ENCODE data around the gene CSF2.

CSF2 gene

GRCh38 chr5:132063090-132063911 is 10.3 kb upstream of the CSF2 start:
- H3K27ac ChIP-seq (replicated peaks) = no peak overlapping the region
- TF ChIP-seq, protein P1, sequence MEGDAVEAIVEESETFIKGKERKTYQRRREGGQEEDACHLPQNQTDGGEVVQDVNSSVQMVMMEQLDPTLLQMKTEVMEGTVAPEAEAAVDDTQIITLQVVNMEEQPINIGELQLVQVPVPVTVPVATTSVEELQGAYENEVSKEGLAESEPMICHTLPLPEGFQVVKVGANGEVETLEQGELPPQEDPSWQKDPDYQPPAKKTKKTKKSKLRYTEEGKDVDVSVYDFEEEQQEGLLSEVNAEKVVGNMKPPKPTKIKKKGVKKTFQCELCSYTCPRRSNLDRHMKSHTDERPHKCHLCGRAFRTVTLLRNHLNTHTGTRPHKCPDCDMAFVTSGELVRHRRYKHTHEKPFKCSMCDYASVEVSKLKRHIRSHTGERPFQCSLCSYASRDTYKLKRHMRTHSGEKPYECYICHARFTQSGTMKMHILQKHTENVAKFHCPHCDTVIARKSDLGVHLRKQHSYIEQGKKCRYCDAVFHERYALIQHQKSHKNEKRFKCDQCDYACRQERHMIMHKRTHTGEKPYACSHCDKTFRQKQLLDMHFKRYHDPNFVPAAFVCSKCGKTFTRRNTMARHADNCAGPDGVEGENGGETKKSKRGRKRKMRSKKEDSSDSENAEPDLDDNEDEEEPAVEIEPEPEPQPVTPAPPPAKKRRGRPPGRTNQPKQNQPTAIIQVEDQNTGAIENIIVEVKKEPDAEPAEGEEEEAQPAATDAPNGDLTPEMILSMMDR (IDR thresholded peaks at IDR 0.05; ENCODE audit: insufficient read depth, low read length) = peak; percentile 65
- no peak for TF ChIP-seq POLR2AphosphoS5 (IDR thresholded peaks at IDR 0.05; ENCODE audit: low read depth)
- no peaks in the 10 kb centered on the region for H3K27me3 ChIP-seq (ENCODE audit: insufficient read depth, poor library complexity, severe bottlenecking)
- DNase-seq (ENCODE audit: low read depth in 1 of 2, low spot score in 1 of 2) = peak; percentile 28 to 54
- H3K4me3 ChIP-seq (replicated peaks; ENCODE audit: insufficient read depth, low read length) = no peak overlapping the region

DNA sequence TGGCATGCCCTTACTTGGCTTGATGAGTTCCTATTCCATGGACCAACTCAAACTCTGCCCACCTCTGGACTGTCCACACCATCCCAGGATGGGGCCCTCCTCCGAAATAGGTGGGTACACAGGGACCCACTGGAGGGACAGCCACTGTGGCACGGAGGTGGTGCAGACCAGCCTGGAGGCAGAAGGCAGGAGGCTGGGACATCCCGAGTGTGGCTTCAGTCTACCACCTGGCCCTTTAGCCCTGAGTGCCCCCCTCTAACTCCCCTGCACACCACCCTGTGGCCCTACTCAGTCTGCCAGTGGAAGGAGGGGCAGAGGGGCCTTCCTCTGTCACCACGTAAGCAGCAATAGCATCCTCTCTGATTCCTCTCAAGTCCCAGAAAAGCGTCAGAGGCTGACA is 9.4 kb upstream of the CSF2 start:
- no peak for DNase-seq (ENCODE audit: low read depth in 1 of 2, low spot score in 1 of 2)
- no peak overlapping the region for H3K4me3 ChIP-seq (replicated peaks; ENCODE audit: insufficient read depth, low read length)
- H3K27me3 ChIP-seq (ENCODE audit: insufficient read depth, poor library complexity, severe bottlenecking) = no peaks in the 10 kb centered on the region
- H3K27ac ChIP-seq (replicated peaks) = no peak overlapping the region
- TF ChIP-seq REST (IDR thresholded peaks at IDR 0.05; ENCODE audit: insufficient replicate concordance, low read depth) (no peak), SPI1 (IDR thresholded peaks at IDR 0.05; ENCODE audit: borderline replicate concordance, low read depth) (no peak), POLR2AphosphoS5 (IDR thresholded peaks at IDR 0.05; ENCODE audit: low read depth) (no peak), GABPA (IDR thresholded peaks at IDR 0.05; ENCODE audit: low read depth) (no peak)
- TF ChIP-seq, protein P1 (IDR thresholded peaks at IDR 0.05; ENCODE audit: insufficient read depth, low read length) = no peak

GRCh38 chr5:132064738-132065331 is 8.8 kb upstream of the CSF2 start:
- Histone ChIP-seq H3K4me3 (replicated peaks; ENCODE audit: insufficient read depth, low read length) (no peak overlapping the region), H3K27ac (replicated peaks) (no peak overlapping the region), H3K27me3 (ENCODE audit: insufficient read depth, poor library complexity, severe bottlenecking) (no peaks in the 10 kb centered on the region)
- no peak for TF ChIP-seq REST (IDR thresholded peaks at IDR 0.05; ENCODE audit: insufficient replicate concordance, low read depth)
- TF ChIP-seq, protein P1 (IDR thresholded peaks at IDR 0.05; ENCODE audit: insufficient read depth, low read length) = peak; percentile 77
- peak; percentile 29 to 48 for DNase-seq (ENCODE audit: low read depth in 1 of 2, low spot score in 1 of 2)

Data from HL-60 (cell line).